Type B pancreatic cell (in vitro differentiated cells): ENCODE results near the gene NAV3. TPM values are rescaled to one million over a fixed set of nuclear protein-coding genes. Genes with fewer than 3 reads are reported as not detected.

Source experiments
- DNase-seq: peaks from one replicate; pipeline ENCODE4 v3.0.0; 2021; ENCODE audit warnings: mixed read lengths; ENCODE audit not compliant: unreplicated experiment; ENCODE audit errors: extremely low spot score
- H3K27ac Mint-ChIP-seq: 2 replicates; pipeline ENCODE4 v1.8.0; 2021; ENCODE audit warnings: mild to moderate bottlenecking, mixed read lengths
- H3K27me3 Mint-ChIP-seq: 2 replicates; pipeline ENCODE4 v1.8.0; 2021; ENCODE audit warnings: mixed read lengths
- H3K36me3 Mint-ChIP-seq: 2 replicates; pipeline ENCODE4 v1.8.0; 2021; ENCODE audit warnings: mixed read lengths
- H3K4me1 Mint-ChIP-seq: one replicate; pipeline ENCODE4 v1.8.0; 2021; ENCODE audit warnings: mixed read lengths; ENCODE audit not compliant: unreplicated experiment
- H3K4me3 Mint-ChIP-seq: 2 replicates; pipeline ENCODE4 v1.8.0; 2021; ENCODE audit warnings: mild to moderate bottlenecking, mixed read lengths
- H3K9me3 Mint-ChIP-seq: 2 replicates; pipeline ENCODE4 v1.8.0; 2021; ENCODE audit warnings: mixed read lengths
- CTCF ChIP-seq: fragments of 200-600 bp; sonication (generic); conservative IDR thresholded peaks from 2 replicates; pipeline ENCODE4 v1.5.0; 2021; ENCODE audit warnings: antibody characterized with exemption, mild to moderate bottlenecking
- total RNA-seq: library from RNA; stranded (reverse); gene quantifications from 2 replicates; pipeline ENCODE4 v1.2.1, GENCODE V29; 2021; ENCODE audit warnings: low replicate concordance

The NAV3 gene
- total RNA-seq, 1 donor from 2014 or later, result 24.9 TPM

- Mint-ChIP-seq H3K27me3 (no peaks in the 10 kb centered on the region), H3K4me3 (no peak overlapping the region), H3K9me3 (no peaks in the 10 kb centered on the region), H3K36me3 (no peaks in the 10 kb centered on the region), H3K4me1 (no peaks in the 10 kb centered on the region), H3K27ac (no peak overlapping the region)
- TF ChIP-seq CTCF, result no peak
- DNase-seq, result no peak
Observed at GRCh38 chr12:77788231-77789168, 42.2 kb upstream of the NAV3 start.

GRCh38 chr12:77795699-77796098 lies 35.0 kb upstream of the NAV3 start:
- no peak for TF ChIP-seq CTCF
- Mint-ChIP-seq H3K27me3 (no peaks in the 10 kb centered on the region), H3K9me3 (no peaks in the 10 kb centered on the region), H3K36me3 (no peaks in the 10 kb centered on the region), H3K4me1 (no peaks in the 10 kb centered on the region), H3K4me3 (no peak overlapping the region), H3K27ac (no peak overlapping the region)
- no peak for DNase-seq

GRCh38 chr12:77796775-77797174 lies 33.9 kb upstream of the NAV3 start:
- no peak overlapping the region for H3K4me3 Mint-ChIP-seq
- H3K36me3 Mint-ChIP-seq, result no peaks in the 10 kb centered on the region
- no peaks in the 10 kb centered on the region for H3K27me3 Mint-ChIP-seq
- H3K4me1 Mint-ChIP-seq, result no peaks in the 10 kb centered on the region
- no peak for DNase-seq
- H3K27ac Mint-ChIP-seq, result no peak overlapping the region
- H3K9me3 Mint-ChIP-seq, result no peaks in the 10 kb centered on the region
- no peak for TF ChIP-seq CTCF

- Mint-ChIP-seq H3K36me3 (no peaks in the 10 kb centered on the region), H3K27ac (no peak overlapping the region), H3K4me3 (no peak overlapping the region), H3K4me1 (no peaks in the 10 kb centered on the region), H3K27me3 (no peaks in the 10 kb centered on the region), H3K9me3 (peaks cover 5% of the 10 kb centered on the region)
- no peak for TF ChIP-seq CTCF
- DNase-seq, result no peak
Observed at GRCh38 chr12:77800501-77800900, 30.2 kb upstream of the NAV3 start.

GRCh38 chr12:77808534-77808933 lies 22.2 kb upstream of the NAV3 start:
- no peak for DNase-seq
- Mint-ChIP-seq H3K9me3 (peaks cover 11% of the 10 kb centered on the region), H3K4me1 (no peaks in the 10 kb centered on the region)

More at GRCh38 chr12:77808534-77808933, 22.2 kb upstream of the NAV3 start:
- H3K36me3 Mint-ChIP-seq, result no peaks in the 10 kb centered on the region
- H3K27me3 Mint-ChIP-seq, result no peaks in the 10 kb centered on the region
- TF ChIP-seq CTCF, result no peak
- no peak overlapping the region for H3K4me3 Mint-ChIP-seq
- H3K27ac Mint-ChIP-seq, result no peak overlapping the region
